ENCODE results near the gene ZNF385B. TPM values are rescaled to one million over a fixed set of nuclear protein-coding genes. Genes with fewer than 3 reads are reported as not detected.

The ZNF385B gene
- polyA plus RNA-seq, 1 donor from 2014 or later = 0.31 TPM

GRCh38 chr2:179765666-179766065 is 95.7 kb downstream of the ZNF385B start:
- no peaks in the 10 kb centered on the region for H3K36me3 ChIP-seq (ENCODE audit: insufficient read depth, low read length)
- TF ChIP-seq RAD21 (conservative IDR thresholded peaks at IDR 0.05) (no peak), EZH2 (IDR thresholded peaks at IDR 0.05; ENCODE audit: borderline replicate concordance, insufficient read depth, low read length, poor library complexity, severe bottlenecking) (no peak), MXI1 (conservative IDR thresholded peaks at IDR 0.05; ENCODE audit: poor library complexity, severe bottlenecking) (no peak), CTCF (IDR thresholded peaks at IDR 0.05; ENCODE audit: poor library complexity, severe bottlenecking) (no peak), SMC3 (conservative IDR thresholded peaks at IDR 0.05; ENCODE audit: poor library complexity) (no peak), POLR2AphosphoS5 (IDR thresholded peaks at IDR 0.05) (no peak), TAF1 (IDR thresholded peaks at IDR 0.05; ENCODE audit: low read depth) (no peak), EP300 (conservative IDR thresholded peaks at IDR 0.05; ENCODE audit: poor library complexity, severe bottlenecking) (no peak)
- TF ChIP-seq, protein P1, sequence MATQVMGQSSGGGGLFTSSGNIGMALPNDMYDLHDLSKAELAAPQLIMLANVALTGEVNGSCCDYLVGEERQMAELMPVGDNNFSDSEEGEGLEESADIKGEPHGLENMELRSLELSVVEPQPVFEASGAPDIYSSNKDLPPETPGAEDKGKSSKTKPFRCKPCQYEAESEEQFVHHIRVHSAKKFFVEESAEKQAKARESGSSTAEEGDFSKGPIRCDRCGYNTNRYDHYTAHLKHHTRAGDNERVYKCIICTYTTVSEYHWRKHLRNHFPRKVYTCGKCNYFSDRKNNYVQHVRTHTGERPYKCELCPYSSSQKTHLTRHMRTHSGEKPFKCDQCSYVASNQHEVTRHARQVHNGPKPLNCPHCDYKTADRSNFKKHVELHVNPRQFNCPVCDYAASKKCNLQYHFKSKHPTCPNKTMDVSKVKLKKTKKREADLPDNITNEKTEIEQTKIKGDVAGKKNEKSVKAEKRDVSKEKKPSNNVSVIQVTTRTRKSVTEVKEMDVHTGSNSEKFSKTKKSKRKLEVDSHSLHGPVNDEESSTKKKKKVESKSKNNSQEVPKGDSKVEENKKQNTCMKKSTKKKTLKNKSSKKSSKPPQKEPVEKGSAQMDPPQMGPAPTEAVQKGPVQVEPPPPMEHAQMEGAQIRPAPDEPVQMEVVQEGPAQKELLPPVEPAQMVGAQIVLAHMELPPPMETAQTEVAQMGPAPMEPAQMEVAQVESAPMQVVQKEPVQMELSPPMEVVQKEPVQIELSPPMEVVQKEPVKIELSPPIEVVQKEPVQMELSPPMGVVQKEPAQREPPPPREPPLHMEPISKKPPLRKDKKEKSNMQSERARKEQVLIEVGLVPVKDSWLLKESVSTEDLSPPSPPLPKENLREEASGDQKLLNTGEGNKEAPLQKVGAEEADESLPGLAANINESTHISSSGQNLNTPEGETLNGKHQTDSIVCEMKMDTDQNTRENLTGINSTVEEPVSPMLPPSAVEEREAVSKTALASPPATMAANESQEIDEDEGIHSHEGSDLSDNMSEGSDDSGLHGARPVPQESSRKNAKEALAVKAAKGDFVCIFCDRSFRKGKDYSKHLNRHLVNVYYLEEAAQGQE (IDR thresholded peaks at IDR 0.05; ENCODE audit: borderline replicate concordance) = no peak
- no peaks in the 10 kb centered on the region for H4K20me1 ChIP-seq (ENCODE audit: insufficient read depth)
- H3F3A ChIP-seq (ENCODE audit: insufficient read depth, low read length, poor library complexity, severe bottlenecking) = no peaks in the 10 kb centered on the region
- no peaks in the 10 kb centered on the region for H3K9me2 ChIP-seq (ENCODE audit: insufficient read depth, low read length)
- no peaks in the 10 kb centered on the region for H3K9me3 ChIP-seq (ENCODE audit: low read length)
- no peaks in the 10 kb centered on the region for H3K27me3 ChIP-seq (ENCODE audit: insufficient read depth, low read depth, low read length)
- H3K9ac ChIP-seq (ENCODE audit: low read length) = no peak overlapping the region
- no peak overlapping the region for H3K4me2 ChIP-seq (ENCODE audit: low read length)
- H2AFZ ChIP-seq (ENCODE audit: low read depth, low read length) = no peak overlapping the region
- H3K27ac ChIP-seq (ENCODE audit: low read length) = no peak overlapping the region
- no peaks in the 10 kb centered on the region for H3K79me2 ChIP-seq (replicated peaks; ENCODE audit: insufficient read depth, low read length)
- no peak overlapping the region for H3K4me3 ChIP-seq (ENCODE audit: low read length)

DNA sequence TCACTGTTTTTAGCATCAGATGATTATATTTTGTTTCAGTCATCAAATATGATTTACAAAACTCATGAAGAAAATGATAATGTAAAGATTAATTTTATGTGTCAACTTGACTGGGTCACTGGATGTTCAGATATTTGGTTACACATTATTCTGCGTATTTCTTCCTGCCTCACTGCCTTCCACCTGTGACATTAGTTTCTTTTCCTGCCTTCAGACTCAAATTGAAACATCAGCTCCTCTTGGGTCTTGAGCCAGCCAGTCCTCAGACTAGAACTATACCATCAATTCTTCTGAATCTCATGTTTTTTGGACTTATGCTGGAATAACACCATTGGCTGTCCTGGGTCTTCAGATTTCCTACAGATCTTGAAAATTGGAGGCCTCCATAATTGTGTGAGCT is 96.7 kb downstream of the ZNF385B start:
- H3K27ac ChIP-seq (ENCODE audit: low read length) = no peak overlapping the region
- no peaks in the 10 kb centered on the region for H3K79me2 ChIP-seq (replicated peaks; ENCODE audit: insufficient read depth, low read length)
- H2AFZ ChIP-seq (ENCODE audit: low read depth, low read length) = no peak overlapping the region
- no peaks in the 10 kb centered on the region for H3F3A ChIP-seq (ENCODE audit: insufficient read depth, low read length, poor library complexity, severe bottlenecking)
- no peak overlapping the region for H3K9ac ChIP-seq (ENCODE audit: low read length)
- H3K4me3 ChIP-seq (ENCODE audit: low read length) = no peak overlapping the region
- H3K27me3 ChIP-seq (ENCODE audit: insufficient read depth, low read depth, low read length) = no peaks in the 10 kb centered on the region
- no peaks in the 10 kb centered on the region for H3K36me3 ChIP-seq (ENCODE audit: insufficient read depth, low read length)
- TF ChIP-seq SMC3 (conservative IDR thresholded peaks at IDR 0.05; ENCODE audit: poor library complexity) = no peak
- TF ChIP-seq, protein P1 (IDR thresholded peaks at IDR 0.05; ENCODE audit: borderline replicate concordance) = no peak
- TF ChIP-seq RAD21 (conservative IDR thresholded peaks at IDR 0.05) = no peak
- no peak for TF ChIP-seq EZH2 (IDR thresholded peaks at IDR 0.05; ENCODE audit: borderline replicate concordance, insufficient read depth, low read length, poor library complexity, severe bottlenecking)
- TF ChIP-seq TAF1 (IDR thresholded peaks at IDR 0.05; ENCODE audit: low read depth) = no peak
- no peak overlapping the region for H3K4me2 ChIP-seq (ENCODE audit: low read length)
- H3K9me2 ChIP-seq (ENCODE audit: insufficient read depth, low read length) = no peaks in the 10 kb centered on the region
- no peaks in the 10 kb centered on the region for H3K9me3 ChIP-seq (ENCODE audit: low read length)
- H4K20me1 ChIP-seq (ENCODE audit: insufficient read depth) = no peaks in the 10 kb centered on the region

Measured in neural cell (in vitro differentiated cells).